SU-DHL-6 (cell line): ENCODE data around the gene NFKBIL1.

Source experiments
- H2AFZ ChIP-seq: fragments of 200-600 bp; sonication (generic); 2 replicates; pipeline ENCODE4 v1.6.1; 2014; ENCODE audit warnings: low read depth, mild to moderate bottlenecking, moderate library complexity, mixed read lengths, antibody characterized with exemption, low read length; ENCODE audit not compliant: severe bottlenecking
- H3F3A ChIP-seq: fragments of 200-600 bp; shearing (Covaris generic); 2 replicates; pipeline ENCODE4 v1.6.0; 2016; ENCODE audit warnings: antibody characterized with exemption, mild to moderate bottlenecking; ENCODE audit not compliant: insufficient read depth
- H3K27ac ChIP-seq: fragments of 200-600 bp; sonication (generic); 2 replicates; pipeline ENCODE4 v1.5.1; 2016; ENCODE audit warnings: low read depth, mild to moderate bottlenecking, low read length, moderate library complexity, mixed read lengths
- H3K27me3 ChIP-seq: fragments of 200-600 bp; sonication (generic), shearing (Covaris generic); 2 replicates; pipeline ENCODE4 v1.6.0; 2014; ENCODE audit warnings: mild to moderate bottlenecking, low read length
- H3K36me3 ChIP-seq: fragments of 200-600 bp; sonication (generic); 2 replicates; pipeline ENCODE4 v1.6.1; 2014; ENCODE audit warnings: mild to moderate bottlenecking, low read length, mixed read lengths
- H3K4me2 ChIP-seq: fragments of 300-600, 200-600 bp; shearing (Covaris generic), sonication (generic); 2 replicates; pipeline ENCODE4 v1.6.0; 2014; ENCODE audit warnings: low read length, low read depth, mild to moderate bottlenecking; ENCODE audit not compliant: poor library complexity, severe bottlenecking
- H3K4me3 ChIP-seq: fragments of 200-600 bp; sonication (generic); 2 replicates; pipeline ENCODE4 v1.5.1; 2014; ENCODE audit warnings: antibody characterized with exemption, low read length, mild to moderate bottlenecking, mixed read lengths; ENCODE audit not compliant: insufficient read depth, poor library complexity, severe bottlenecking
- H3K79me2 ChIP-seq: fragments of 200-600 bp; sonication (generic); 2 replicates; pipeline ENCODE4 v1.6.1; 2014; ENCODE audit warnings: mild to moderate bottlenecking, low read length, moderate library complexity; ENCODE audit not compliant: insufficient read depth
- H3K9ac ChIP-seq: fragments of 200-600 bp; sonication (generic); 2 replicates; pipeline ENCODE4 v1.7.0; 2014; ENCODE audit warnings: mild to moderate bottlenecking, low read length
- H3K9me2 ChIP-seq: fragments of 200-600 bp; sonication (generic); replicated peaks from 2 replicates; pipeline ENCODE4 v1.6.1; 2014; ENCODE audit warnings: low read length; ENCODE audit not compliant: insufficient read depth
- H3K9me3 ChIP-seq: fragments of 200-600 bp; sonication (generic); 2 replicates; pipeline ENCODE4 v1.6.1; 2014; ENCODE audit warnings: low read length, mixed read lengths; ENCODE audit not compliant: insufficient read depth
- H4K20me1 ChIP-seq: fragments of 200-600 bp; sonication (generic); 2 replicates; pipeline ENCODE4 v1.6.1; 2014; ENCODE audit warnings: low read depth, mild to moderate bottlenecking, antibody characterized with exemption, low read length, moderate library complexity, mixed read lengths
- EZH2phosphoT487 ChIP-seq: fragments of 200-600 bp; sonication (generic), shearing (Covaris generic); conservative IDR thresholded peaks from 2 replicates; pipeline ENCODE4 v1.6.1; 2018; ENCODE audit warnings: mild to moderate bottlenecking, antibody characterized with exemption, low read length, moderate library complexity, mixed read lengths
- TF ChIP-seq, protein P1 (sequence below): fragments of 200-600 bp; sonication (generic); IDR thresholded peaks from one replicate; pipeline ENCODE4 v1.5.1; 2017; ENCODE audit warnings: antibody characterized with exemption, mild to moderate bottlenecking, low read length, moderate library complexity; ENCODE audit not compliant: insufficient read depth, poor library complexity, severe bottlenecking

Gene NFKBIL1

DNA sequence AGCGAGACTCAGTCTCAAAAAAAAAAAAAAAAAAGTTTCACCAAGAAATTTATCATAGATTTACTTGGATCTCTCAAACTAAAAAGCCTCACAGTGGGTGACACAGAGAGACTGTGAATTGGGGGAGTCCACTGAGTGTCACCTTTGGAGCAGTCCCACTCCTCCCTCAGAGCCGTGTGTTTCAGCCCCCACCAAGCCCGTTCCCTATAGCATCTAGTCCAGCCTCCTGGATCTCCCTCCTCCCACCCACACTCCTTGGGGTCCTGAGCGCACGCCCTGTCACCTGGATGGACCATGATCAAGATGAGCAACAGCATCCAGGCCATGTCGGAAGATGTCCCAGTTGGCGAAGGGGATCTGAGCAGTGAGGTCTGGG is 45.0 kb downstream of the NFKBIL1 start:
- no peak overlapping the region for H3K4me3 ChIP-seq
- peak overlapping the region; percentile 32 for H3K27ac ChIP-seq
- peak overlapping the region; percentile 63 for H2AFZ ChIP-seq
- TF ChIP-seq, protein P1, sequence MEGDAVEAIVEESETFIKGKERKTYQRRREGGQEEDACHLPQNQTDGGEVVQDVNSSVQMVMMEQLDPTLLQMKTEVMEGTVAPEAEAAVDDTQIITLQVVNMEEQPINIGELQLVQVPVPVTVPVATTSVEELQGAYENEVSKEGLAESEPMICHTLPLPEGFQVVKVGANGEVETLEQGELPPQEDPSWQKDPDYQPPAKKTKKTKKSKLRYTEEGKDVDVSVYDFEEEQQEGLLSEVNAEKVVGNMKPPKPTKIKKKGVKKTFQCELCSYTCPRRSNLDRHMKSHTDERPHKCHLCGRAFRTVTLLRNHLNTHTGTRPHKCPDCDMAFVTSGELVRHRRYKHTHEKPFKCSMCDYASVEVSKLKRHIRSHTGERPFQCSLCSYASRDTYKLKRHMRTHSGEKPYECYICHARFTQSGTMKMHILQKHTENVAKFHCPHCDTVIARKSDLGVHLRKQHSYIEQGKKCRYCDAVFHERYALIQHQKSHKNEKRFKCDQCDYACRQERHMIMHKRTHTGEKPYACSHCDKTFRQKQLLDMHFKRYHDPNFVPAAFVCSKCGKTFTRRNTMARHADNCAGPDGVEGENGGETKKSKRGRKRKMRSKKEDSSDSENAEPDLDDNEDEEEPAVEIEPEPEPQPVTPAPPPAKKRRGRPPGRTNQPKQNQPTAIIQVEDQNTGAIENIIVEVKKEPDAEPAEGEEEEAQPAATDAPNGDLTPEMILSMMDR = no peak
- TF ChIP-seq EZH2phosphoT487 = no peak
- H3K4me2 ChIP-seq = peak overlapping the region; percentile 35
- no peaks in the 10 kb centered on the region for H4K20me1 ChIP-seq
- no peaks in the 10 kb centered on the region for H3K36me3 ChIP-seq
- peak overlapping the region; percentile 33 for H3K9ac ChIP-seq
- H3K79me2 ChIP-seq = no peaks in the 10 kb centered on the region
- peaks cover 5% of the 10 kb centered on the region for H3F3A ChIP-seq
- H3K9me3 ChIP-seq = no peaks in the 10 kb centered on the region
- no peaks in the 10 kb centered on the region for H3K27me3 ChIP-seq
- H3K9me2 ChIP-seq = no peaks in the 10 kb centered on the region

DNA sequence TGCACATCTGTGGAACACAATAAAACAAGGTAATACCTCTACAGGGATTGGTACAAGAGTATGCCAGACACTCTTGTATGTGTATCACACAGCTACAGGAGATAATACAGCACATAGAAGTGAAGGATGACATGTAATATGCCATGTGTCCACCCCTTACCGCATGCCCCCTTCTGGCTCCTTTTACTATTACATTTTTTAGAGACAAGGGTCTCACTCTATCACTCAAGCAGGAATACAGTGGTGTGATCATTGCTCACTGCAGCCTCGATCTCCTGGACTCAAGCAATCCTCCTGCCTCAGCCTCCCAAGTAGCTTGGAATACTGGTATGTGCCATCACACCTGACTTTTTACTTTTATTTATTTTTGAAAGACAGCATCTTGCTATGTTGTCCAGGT is 49.6 kb downstream of the NFKBIL1 start:
- H3K36me3 ChIP-seq = no peaks in the 10 kb centered on the region
- no peak overlapping the region for H3K27ac ChIP-seq
- no peaks in the 10 kb centered on the region for H3K9me3 ChIP-seq
- TF ChIP-seq, protein P1 = peak; percentile 52
- TF ChIP-seq EZH2phosphoT487 = no peak
- H3K27me3 ChIP-seq = no peaks in the 10 kb centered on the region
- H3F3A ChIP-seq = peaks cover 4% of the 10 kb centered on the region; the same call in 1 of the 2 replicates
- no peak overlapping the region for H3K4me3 ChIP-seq
- H3K9me2 ChIP-seq = no peaks in the 10 kb centered on the region
- no peak overlapping the region for H3K4me2 ChIP-seq
- no peaks in the 10 kb centered on the region for H3K79me2 ChIP-seq
- H2AFZ ChIP-seq = no peak overlapping the region
- H3K9ac ChIP-seq = no peak overlapping the region
- H4K20me1 ChIP-seq = no peaks in the 10 kb centered on the region

DNA sequence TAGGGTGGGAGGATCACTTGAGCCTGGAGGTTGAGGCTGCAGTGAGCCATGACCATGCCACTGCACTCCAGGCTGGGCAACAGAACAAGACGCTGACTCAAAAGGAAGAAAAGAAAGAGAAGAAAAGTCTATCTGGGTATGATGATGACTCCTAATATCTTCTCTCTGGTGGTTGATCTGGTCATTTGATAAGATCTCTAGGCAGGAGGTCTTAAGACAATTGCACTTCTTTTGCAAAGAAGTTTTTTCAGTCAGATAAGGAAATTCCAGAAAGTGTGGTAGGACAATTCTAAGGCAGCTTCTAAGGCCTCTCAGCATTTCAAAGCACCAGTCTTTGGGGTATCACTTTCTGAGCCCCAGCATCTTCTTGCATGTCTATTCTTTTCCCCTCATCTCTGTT is 59.9 kb downstream of the NFKBIL1 start:
- H3K4me2 ChIP-seq = no peak overlapping the region
- H3K4me3 ChIP-seq = no peak overlapping the region
- H3K79me2 ChIP-seq = no peaks in the 10 kb centered on the region
- H3K27me3 ChIP-seq = no peaks in the 10 kb centered on the region
- H3K9me3 ChIP-seq = no peaks in the 10 kb centered on the region
- H4K20me1 ChIP-seq = no peaks in the 10 kb centered on the region
- H3F3A ChIP-seq = no peaks in the 10 kb centered on the region
- TF ChIP-seq EZH2phosphoT487 = no peak
- no peak overlapping the region for H2AFZ ChIP-seq
- no peaks in the 10 kb centered on the region for H3K36me3 ChIP-seq
- H3K27ac ChIP-seq = no peak overlapping the region
- no peaks in the 10 kb centered on the region for H3K9me2 ChIP-seq
- H3K9ac ChIP-seq = no peak overlapping the region
